Activated CD8-positive, alpha-beta T cell treated with anti-CD3 and anti-CD28 coated beads for 36 hours (primary cell): ENCODE results near the gene LST1. TPM values are rescaled to one million over a fixed set of nuclear protein-coding genes. Genes with fewer than 3 reads are reported as not detected.

ENCODE experiments used
- ATAC-seq: fragments of 200-7000 bp; cut with Tn5 transposase; one replicate; pipeline ENCODE4 v1.10.0; 2021; ENCODE audit warnings: mild to moderate bottlenecking, moderate library complexity
- CTCF ChIA-PET: fragments of 350-600 bp; sonication (Branson Sonifier 250); formaldehyde crosslinking; loops from one replicate; lab custom pipeline; 2021; ENCODE audit warnings: antibody characterized with exemption; lab: Charles Lee
- POLR2A ChIA-PET: fragments of 350-600 bp; sonication (Branson Sonifier 250); formaldehyde crosslinking; loops from one replicate; lab custom pipeline; 2021; ENCODE audit warnings: antibody characterized with exemption; lab: Charles Lee
- DNase-seq: peaks from one replicate; pipeline ENCODE4 v3.0.0-alpha.2; 2020
- H3K27ac Mint-ChIP-seq: one replicate; pipeline ENCODE4 v1.8.0; 2021; ENCODE audit warnings: mild to moderate bottlenecking, mixed read lengths
- H3K27me3 Mint-ChIP-seq: one replicate; pipeline ENCODE4 v1.8.0; 2021; ENCODE audit warnings: mixed read lengths
- H3K36me3 Mint-ChIP-seq: one replicate; pipeline ENCODE4 v1.8.0; 2021; ENCODE audit warnings: low read depth, mixed read lengths
- H3K4me1 Mint-ChIP-seq: one replicate; pipeline ENCODE4 v1.8.0; 2021; ENCODE audit warnings: low read depth, mixed read lengths
- H3K4me3 Mint-ChIP-seq: one replicate; pipeline ENCODE4 v1.8.0; 2021; ENCODE audit warnings: mild to moderate bottlenecking, moderate library complexity, mixed read lengths
- H3K9me3 Mint-ChIP-seq: one replicate; pipeline ENCODE4 v1.8.0; 2021; ENCODE audit warnings: mixed read lengths
- intact Hi-C: fragments of 100-400 bp; cut with micrococcal nuclease; formaldehyde crosslinking; loops from one replicate; pipeline ENCODE4 v1.10.0; 2022
- total RNA-seq, 2 experiments: library from RNA; stranded (reverse); gene quantifications; one replicate each; pipeline ENCODE4 v1.2.3, GENCODE V29; 2021
- TF ChIP-seq, protein P1 (sequence below): fragments of 200-600 bp; IDR thresholded peaks from one replicate; pipeline ENCODE4 v1.8.0; 2022; ENCODE audit warnings: antibody characterized with exemption, mild to moderate bottlenecking

LST1 gene
- total RNA-seq, 2 experiments from 2014 or later = 40.4 to 43.6 TPM

DNA sequence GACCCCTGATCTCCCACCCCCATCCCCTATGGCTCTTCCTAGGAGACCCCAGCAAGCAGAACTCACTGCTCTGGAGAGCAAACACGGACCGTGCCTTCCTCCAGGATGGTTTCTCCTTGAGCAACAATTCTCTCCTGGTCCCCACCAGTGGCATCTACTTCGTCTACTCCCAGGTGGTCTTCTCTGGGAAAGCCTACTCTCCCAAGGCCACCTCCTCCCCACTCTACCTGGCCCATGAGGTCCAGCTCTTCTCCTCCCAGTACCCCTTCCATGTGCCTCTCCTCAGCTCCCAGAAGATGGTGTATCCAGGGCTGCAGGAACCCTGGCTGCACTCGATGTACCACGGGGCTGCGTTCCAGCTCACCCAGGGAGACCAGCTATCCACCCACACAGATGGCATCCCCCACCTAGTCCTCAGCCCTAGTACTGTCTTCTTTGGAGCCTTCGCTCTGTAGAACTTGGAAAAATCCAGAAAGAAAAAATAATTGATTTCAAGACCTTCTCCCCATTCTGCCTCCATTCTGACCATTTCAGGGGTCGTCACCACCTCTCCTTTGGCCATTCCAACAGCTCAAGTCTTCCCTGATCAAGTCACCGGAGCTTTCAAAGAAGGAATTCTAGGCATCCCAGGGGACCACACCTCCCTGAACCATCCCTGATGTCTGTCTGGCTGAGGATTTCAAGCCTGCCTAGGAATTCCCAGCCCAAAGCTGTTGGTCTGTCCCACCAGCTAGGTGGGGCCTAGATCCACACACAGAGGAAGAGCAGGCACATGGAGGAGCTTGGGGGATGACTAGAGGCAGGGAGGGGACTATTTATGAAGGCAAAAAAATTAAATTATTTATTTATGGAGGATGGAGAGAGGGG lies 12.6 kb upstream of the LST1 start:
- H3K36me3 Mint-ChIP-seq = peaks cover 58% of the 10 kb centered on the region
- TF ChIP-seq, protein P1, sequence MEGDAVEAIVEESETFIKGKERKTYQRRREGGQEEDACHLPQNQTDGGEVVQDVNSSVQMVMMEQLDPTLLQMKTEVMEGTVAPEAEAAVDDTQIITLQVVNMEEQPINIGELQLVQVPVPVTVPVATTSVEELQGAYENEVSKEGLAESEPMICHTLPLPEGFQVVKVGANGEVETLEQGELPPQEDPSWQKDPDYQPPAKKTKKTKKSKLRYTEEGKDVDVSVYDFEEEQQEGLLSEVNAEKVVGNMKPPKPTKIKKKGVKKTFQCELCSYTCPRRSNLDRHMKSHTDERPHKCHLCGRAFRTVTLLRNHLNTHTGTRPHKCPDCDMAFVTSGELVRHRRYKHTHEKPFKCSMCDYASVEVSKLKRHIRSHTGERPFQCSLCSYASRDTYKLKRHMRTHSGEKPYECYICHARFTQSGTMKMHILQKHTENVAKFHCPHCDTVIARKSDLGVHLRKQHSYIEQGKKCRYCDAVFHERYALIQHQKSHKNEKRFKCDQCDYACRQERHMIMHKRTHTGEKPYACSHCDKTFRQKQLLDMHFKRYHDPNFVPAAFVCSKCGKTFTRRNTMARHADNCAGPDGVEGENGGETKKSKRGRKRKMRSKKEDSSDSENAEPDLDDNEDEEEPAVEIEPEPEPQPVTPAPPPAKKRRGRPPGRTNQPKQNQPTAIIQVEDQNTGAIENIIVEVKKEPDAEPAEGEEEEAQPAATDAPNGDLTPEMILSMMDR = no peak
- no peaks in the 10 kb centered on the region for H3K9me3 Mint-ChIP-seq
- peak overlapping the region; percentile 97 for H3K27ac Mint-ChIP-seq
- peaks cover 58% of the 10 kb centered on the region for H3K4me1 Mint-ChIP-seq
- intact Hi-C loops = loop anchor here (2.0 kb wide), 1 partner anchor 15 kb away; no protein-coding TSS in a partner anchor
- ATAC-seq = no peak
- H3K27me3 Mint-ChIP-seq = no peaks in the 10 kb centered on the region
- ChIA-PET CTCF (interaction anchor here (1.1 to 56.2 kb wide), 3 partner anchors 12 to 86 kb away, joined by 3 to 2542 read pairs (median 2542); partner anchors contain the start of genes ATP6V1G2, DDX39B, LST1 and LTA), POLR2A (interaction anchor here (0.8 to 35.7 kb wide), 14 partner anchors 3 to 248 kb away, joined by 3 to 1181 read pairs (median 6); partner anchors contain the start of genes ATP6V1G2, BAG6, C6orf47 and DDX39B)
- H3K4me3 Mint-ChIP-seq = peak overlapping the region; percentile 96
- no peak for DNase-seq

DNA sequence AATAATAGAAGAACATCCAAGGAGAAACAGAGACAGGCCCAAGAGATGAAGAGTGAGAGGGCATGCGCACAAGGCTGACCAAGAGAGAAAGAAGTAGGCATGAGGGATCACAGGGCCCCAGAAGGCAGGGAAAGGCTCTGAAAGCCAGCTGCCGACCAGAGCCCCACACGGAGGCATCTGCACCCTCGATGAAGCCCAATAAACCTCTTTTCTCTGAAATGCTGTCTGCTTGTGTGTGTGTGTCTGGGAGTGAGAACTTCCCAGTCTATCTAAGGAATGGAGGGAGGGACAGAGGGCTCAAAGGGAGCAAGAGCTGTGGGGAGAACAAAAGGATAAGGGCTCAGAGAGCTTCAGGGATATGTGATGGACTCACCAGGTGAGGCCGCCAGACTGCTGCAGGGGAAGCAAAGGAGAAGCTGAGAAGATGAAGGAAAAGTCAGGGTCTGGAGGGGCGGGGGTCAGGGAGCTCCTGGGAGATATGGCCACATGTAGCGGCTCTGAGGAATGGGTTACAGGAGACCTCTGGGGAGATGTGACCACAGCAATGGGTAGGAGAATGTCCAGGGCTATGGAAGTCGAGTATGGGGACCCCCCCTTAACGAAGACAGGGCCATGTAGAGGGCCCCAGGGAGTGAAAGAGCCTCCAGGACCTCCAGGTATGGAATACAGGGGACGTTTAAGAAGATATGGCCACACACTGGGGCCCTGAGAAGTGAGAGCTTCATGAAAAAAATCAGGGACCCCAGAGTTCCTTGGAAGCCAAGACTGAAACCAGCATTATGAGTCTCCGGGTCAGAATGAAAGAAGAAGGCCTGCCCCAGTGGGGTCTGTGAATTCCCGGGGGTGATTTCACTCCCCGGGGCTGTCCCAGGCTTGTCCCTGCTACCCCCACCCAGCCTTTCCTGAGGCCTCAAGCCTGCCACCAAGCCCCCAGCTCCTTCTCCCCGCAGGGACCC lies 11.7 kb upstream of the LST1 start:
- H3K36me3 Mint-ChIP-seq = peaks cover 62% of the 10 kb centered on the region
- H3K27ac Mint-ChIP-seq = peak overlapping the region; percentile 97
- H3K4me3 Mint-ChIP-seq = peak overlapping the region; percentile 96
- CTCF ChIA-PET = interaction anchor here (1.1 to 56.2 kb wide), 4 partner anchors 13 to 87 kb away, joined by 3 to 2542 read pairs (median 1274); partner anchors contain the start of genes ATP6V1G2, DDX39B, LST1 and LTA
- POLR2A ChIA-PET = interaction anchor here (0.6 to 35.7 kb wide), 15 partner anchors 4 to 335 kb away, joined by 3 to 1181 read pairs (median 4); partner anchors contain the start of genes ATP6V1G2, BAG6, C6orf47 and DDX39B
- no peak for ATAC-seq
- DNase-seq = peak; percentile 53
- intact Hi-C loops = loop anchor here (2.0 kb wide), 1 partner anchor 16 kb away; no protein-coding TSS in a partner anchor
- TF ChIP-seq, protein P1 = no peak
- no peaks in the 10 kb centered on the region for H3K27me3 Mint-ChIP-seq
- H3K4me1 Mint-ChIP-seq = peaks cover 58% of the 10 kb centered on the region
- no peaks in the 10 kb centered on the region for H3K9me3 Mint-ChIP-seq

DNA sequence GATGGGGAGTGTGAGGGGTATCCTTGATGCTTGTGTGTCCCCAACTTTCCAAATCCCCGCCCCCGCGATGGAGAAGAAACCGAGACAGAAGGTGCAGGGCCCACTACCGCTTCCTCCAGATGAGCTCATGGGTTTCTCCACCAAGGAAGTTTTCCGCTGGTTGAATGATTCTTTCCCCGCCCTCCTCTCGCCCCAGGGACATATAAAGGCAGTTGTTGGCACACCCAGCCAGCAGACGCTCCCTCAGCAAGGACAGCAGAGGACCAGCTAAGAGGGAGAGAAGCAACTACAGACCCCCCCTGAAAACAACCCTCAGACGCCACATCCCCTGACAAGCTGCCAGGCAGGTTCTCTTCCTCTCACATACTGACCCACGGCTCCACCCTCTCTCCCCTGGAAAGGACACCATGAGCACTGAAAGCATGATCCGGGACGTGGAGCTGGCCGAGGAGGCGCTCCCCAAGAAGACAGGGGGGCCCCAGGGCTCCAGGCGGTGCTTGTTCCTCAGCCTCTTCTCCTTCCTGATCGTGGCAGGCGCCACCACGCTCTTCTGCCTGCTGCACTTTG lies 10.7 kb upstream of the LST1 start, which contains the start of gene TNF:
Gene TNF, plus strand, starts transcription at position 231 of the 567 bp plus-strand sequence. Its CDS starts 177 bp downstream, at position 408.
- Mint-ChIP-seq H3K4me3 (peak within 1 kb of the TSS; percentile 96), H3K27ac (peak within 1 kb of the TSS; percentile 97), H3K4me1 (peaks cover 54% of the 10 kb centered on the region), H3K36me3 (peaks cover 68% of the 10 kb centered on the region), H3K9me3 (no peaks in the 10 kb centered on the region), H3K27me3 (no peaks in the 10 kb centered on the region)
- TF ChIP-seq, protein P1 = no peak
- DNase-seq (peak; percentile 87), ATAC-seq (peak; percentile 21)
- CTCF ChIA-PET = interaction anchor here (1.9 to 56.2 kb wide), 3 partner anchors 14 to 41 kb away, joined by 5 to 2542 read pairs (median 2542); partner anchors contain the start of genes ATP6V1G2, DDX39B, LST1 and LTA
- intact Hi-C loops = loop anchor here (2.0 kb wide), 1 partner anchor 17 kb away; no protein-coding TSS in a partner anchor
- POLR2A ChIA-PET = interaction anchor here (0.6 to 35.7 kb wide), 12 partner anchors 5 to 334 kb away, joined by 3 to 1181 read pairs (median 8); partner anchors contain the start of genes ABHD16A, ATP6V1G2, BAG6 and DDX39B
